HEK293 (cell line): ENCODE measurements around the gene MRAP2.

Experiments
- ATF2 ChIP-seq: fragments of 450-650 bp; formaldehyde crosslinking; IDR thresholded peaks from 2 replicates; pipeline ENCODE4 v1.5.1; 2016; ENCODE audit warnings: missing biosample characterization, missing genetic modification characterization, low read depth
- IKZF3 ChIP-seq: fragments of 450-650 bp; IDR thresholded peaks from 2 replicates; pipeline ENCODE4 v1.5.0; 2018; ENCODE audit warnings: missing biosample characterization, mild to moderate bottlenecking, missing genetic modification characterization, moderate library complexity
- MZF1 ChIP-seq: fragments of 450-650 bp; formaldehyde crosslinking; IDR thresholded peaks from 2 replicates; pipeline ENCODE4 v1.5.1; 2017; ENCODE audit warnings: missing biosample characterization, missing genetic modification characterization, borderline replicate concordance
- PBX3 ChIP-seq: sonication (generic); formaldehyde crosslinking; IDR thresholded peaks from 2 replicates; pipeline ENCODE4 v1.8.1; 2022; ENCODE audit warnings: mild to moderate bottlenecking, moderate library complexity, missing genetic modification reagents
- REST ChIP-seq: fragments of 450-650 bp; formaldehyde crosslinking; IDR thresholded peaks from 2 replicates; pipeline ENCODE4 v1.5.1; 2016; ENCODE audit warnings: missing biosample characterization, missing genetic modification characterization
- TCF7L2 ChIP-seq: IDR thresholded peaks from 2 replicates; pipeline ENCODE4 v1.6.1; 2011; ENCODE audit warnings: low read depth, mild to moderate bottlenecking, inconsistent platforms, low read length, moderate library complexity, borderline replicate concordance
- ZFP41 ChIP-seq: fragments of 450-650 bp; formaldehyde crosslinking; IDR thresholded peaks from 2 replicates; pipeline ENCODE4 v1.5.1; 2016; ENCODE audit warnings: missing biosample characterization, missing genetic modification characterization, borderline replicate concordance
- ZNF202 ChIP-seq: fragments of 450-650 bp; formaldehyde crosslinking; IDR thresholded peaks from 2 replicates; pipeline ENCODE4 v1.5.1; 2016; ENCODE audit warnings: missing biosample characterization, missing genetic modification characterization, borderline replicate concordance
- ZNF274 ChIP-seq, 2 experiments: fragments of 200-500 bp in 1 of 2; fragments of 450-650 bp in 1 of 2; sonication (Bioruptor generic) in 1 of 2; formaldehyde crosslinking in 1 of 2; IDR thresholded peaks; 2 replicates each; pipeline versions ENCODE4 v1.5.1 to v1.6.1; 2014 to 2016; ENCODE audit warnings: borderline replicate concordance in 1 of 2, inconsistent platforms in 1 of 2, low read length in 1 of 2, missing biosample characterization in 1 of 2, missing genetic modification characterization in 1 of 2
- ZNF416 ChIP-seq: fragments of 450-650 bp; formaldehyde crosslinking; IDR thresholded peaks from 2 replicates; pipeline ENCODE4 v1.5.1; 2016; ENCODE audit warnings: missing biosample characterization, missing genetic modification characterization
- ZNF433 ChIP-seq: fragments of 450-650 bp; formaldehyde crosslinking; IDR thresholded peaks from 2 replicates; pipeline ENCODE4 v1.5.1; 2016; ENCODE audit warnings: missing biosample characterization, missing genetic modification characterization, low read depth

GRCh38 chr6:84013354-84013753, 20.2 kb upstream of the MRAP2 start:
- TF ChIP-seq TCF7L2 (no peak), PBX3 (CRISPR knock-in tag) (no peak), ZNF202 (no peak), ZFP41 (tag by site-specific recombination) (no peak), IKZF3 (no peak), ATF2 (no peak), MZF1 (tag by site-specific recombination) (no peak), ZNF433 (tag by site-specific recombination) (no peak), ZNF274 (IDR thresholded peaks at IDR 0.05; ENCODE audit: low read length) (no peak), ZNF274 (tag by site-specific recombination; IDR thresholded peaks at IDR 0.05; ENCODE audit: borderline replicate concordance) (no peak), ZNF416 (tag by site-specific recombination) (no peak), REST (tag by site-specific recombination) (no peak)
